ENCODE results near the gene NFKBIZ.

The NFKBIZ gene

DNA sequence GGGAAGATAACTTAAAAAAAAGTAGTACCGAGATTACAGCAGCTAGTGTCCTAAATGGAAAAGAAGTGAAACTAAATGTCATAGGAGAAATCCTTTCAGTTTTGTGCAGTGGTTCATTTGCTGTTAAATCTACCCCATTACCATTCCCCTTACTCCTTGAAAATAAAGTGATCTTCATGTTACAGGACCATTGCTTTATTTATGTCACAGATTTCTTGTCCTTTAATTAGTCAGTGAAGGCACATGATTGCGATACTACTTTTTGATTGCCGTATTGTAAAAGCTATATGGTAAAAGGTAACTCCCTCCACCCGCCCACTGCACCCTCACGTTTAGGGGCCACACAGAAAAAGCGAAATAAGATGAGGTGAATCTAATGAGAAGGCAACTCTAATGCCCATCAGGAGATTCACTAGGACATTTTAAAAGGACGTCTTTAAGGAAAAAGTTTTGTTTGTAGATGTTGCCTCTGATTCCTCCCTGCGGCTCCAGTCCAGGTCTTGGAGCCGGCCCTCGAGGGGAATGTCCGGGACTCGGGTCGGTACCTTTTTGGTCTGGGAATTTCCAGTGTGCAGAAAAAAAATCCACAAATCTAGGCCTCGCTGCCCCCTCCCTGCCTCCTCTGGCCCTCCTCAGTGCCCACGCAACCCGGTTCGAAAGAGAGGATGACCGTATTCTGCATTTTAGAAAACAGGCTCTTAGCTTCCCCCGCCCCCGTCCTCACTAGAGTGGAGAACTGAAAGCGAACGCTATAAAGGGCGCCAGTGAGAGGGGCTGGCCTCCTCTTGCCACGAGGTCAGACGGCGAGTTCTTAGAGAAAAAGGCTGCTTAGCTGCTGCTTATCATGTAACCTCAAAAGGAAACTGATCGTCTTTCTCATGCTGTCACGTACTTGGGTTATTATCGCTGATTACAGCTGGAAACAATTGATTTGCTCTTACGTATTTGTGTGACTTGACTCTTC lies 21.8 kb upstream of the NFKBIZ start:
- H3K4me3 ChIP-seq (ENCODE audit: low read depth, low read length): peak overlapping the region; percentile 51
- TF ChIP-seq, protein P1, sequence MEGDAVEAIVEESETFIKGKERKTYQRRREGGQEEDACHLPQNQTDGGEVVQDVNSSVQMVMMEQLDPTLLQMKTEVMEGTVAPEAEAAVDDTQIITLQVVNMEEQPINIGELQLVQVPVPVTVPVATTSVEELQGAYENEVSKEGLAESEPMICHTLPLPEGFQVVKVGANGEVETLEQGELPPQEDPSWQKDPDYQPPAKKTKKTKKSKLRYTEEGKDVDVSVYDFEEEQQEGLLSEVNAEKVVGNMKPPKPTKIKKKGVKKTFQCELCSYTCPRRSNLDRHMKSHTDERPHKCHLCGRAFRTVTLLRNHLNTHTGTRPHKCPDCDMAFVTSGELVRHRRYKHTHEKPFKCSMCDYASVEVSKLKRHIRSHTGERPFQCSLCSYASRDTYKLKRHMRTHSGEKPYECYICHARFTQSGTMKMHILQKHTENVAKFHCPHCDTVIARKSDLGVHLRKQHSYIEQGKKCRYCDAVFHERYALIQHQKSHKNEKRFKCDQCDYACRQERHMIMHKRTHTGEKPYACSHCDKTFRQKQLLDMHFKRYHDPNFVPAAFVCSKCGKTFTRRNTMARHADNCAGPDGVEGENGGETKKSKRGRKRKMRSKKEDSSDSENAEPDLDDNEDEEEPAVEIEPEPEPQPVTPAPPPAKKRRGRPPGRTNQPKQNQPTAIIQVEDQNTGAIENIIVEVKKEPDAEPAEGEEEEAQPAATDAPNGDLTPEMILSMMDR (IDR thresholded peaks at IDR 0.05; ENCODE audit: low read depth, low read length): no peak
- TF ChIP-seq POLR2A (IDR thresholded peaks at IDR 0.05; ENCODE audit: extremely low read depth, insufficient read length) (no peak), MYC (IDR thresholded peaks at IDR 0.05; ENCODE audit: low read depth, low read length) (no peak)
- TF ChIP-seq, protein P2, sequence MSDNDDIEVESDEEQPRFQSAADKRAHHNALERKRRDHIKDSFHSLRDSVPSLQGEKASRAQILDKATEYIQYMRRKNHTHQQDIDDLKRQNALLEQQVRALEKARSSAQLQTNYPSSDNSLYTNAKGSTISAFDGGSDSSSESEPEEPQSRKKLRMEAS (IDR thresholded peaks at IDR 0.05; ENCODE audit: low read depth, low read length): no peak
- peak; percentile 75 for DNase-seq (ENCODE audit: low read depth)

DNA sequence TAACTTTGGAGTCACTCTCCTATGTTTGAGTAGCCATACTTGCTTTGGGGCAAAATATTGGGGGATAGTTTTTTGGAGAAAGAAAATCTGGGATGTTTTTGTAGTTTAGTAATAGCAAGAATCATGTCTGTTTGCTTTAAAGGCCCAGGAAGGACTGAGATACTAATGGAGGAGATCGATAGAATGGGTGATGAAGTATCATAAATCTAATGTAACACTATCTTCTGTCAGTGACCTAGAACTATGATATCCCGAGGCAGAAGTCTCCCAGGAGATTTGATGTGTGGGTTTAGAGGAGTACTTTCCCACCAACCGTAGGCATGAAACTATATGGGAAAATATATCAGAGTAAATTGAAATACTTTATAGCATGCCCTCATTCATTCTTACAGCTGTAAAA lies 21.0 kb upstream of the NFKBIZ start:
- H3K4me3 ChIP-seq (ENCODE audit: low read depth, low read length): peak overlapping the region; percentile 51
- DNase-seq (ENCODE audit: low read depth): no peak
- no peak for TF ChIP-seq POLR2A (IDR thresholded peaks at IDR 0.05; ENCODE audit: extremely low read depth, insufficient read length)

DNA sequence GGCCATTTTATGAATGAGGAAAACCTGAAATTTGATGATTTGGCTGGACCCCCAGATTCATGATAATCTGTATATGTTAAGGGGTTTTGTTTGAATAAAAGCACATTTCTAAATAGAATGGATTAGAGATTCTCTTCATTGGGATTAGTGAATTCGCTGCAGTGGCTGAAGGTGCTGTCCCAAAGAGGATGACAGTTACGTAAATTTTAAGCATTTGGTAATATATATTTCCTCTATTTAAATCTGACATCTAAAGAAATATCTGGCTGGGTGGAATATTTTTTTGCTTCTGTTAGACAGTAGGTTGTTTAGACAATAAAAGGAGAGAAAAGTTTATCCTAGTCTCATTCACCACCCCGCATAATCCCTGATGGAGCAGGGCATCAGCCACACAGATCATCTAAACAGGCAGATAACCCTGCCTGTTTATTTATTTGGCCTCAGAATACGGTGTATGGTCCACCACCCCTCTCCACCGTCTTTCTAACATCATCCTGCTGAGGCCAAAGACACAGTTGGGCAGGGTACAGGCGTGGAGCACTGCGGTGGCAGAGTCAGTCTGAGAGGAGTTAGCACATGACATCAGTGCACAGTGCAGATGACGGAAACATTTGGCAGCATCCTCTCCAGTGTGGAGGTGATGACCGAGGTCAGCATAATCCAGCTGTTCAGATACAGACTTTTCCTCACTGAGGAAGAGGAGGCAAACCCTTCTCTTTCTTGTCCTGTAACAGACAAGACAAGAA lies 20.4 kb upstream of the NFKBIZ start:
- TF ChIP-seq, protein P2 (IDR thresholded peaks at IDR 0.05; ENCODE audit: low read depth, low read length): no peak
- TF ChIP-seq, protein P1 (IDR thresholded peaks at IDR 0.05; ENCODE audit: low read depth, low read length): no peak
- no peak for TF ChIP-seq POLR2A (IDR thresholded peaks at IDR 0.05; ENCODE audit: extremely low read depth, insufficient read length)
- DNase-seq (ENCODE audit: low read depth): no peak
- no peak overlapping the region for H3K4me3 ChIP-seq (ENCODE audit: low read depth, low read length)

DNA sequence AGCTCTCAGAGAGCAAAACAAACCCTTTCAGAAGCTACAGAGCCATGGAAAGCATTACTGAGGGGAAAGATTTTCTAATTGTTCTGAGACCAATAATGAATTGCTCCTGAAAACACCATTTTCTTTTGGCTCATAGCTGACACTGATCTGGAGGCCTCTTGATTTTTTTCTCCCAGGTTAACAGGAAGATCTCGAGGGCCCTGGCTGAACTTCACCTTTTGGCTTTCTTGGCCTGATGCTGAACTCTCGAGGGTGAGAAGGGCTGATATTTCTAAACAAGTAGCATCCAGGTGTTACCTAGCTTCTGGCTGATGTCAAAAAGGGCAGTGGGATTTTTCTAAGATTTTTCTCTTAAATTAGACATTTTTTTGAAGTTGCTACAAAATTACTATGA lies 19.9 kb upstream of the NFKBIZ start:
- no peak for DNase-seq (ENCODE audit: low read depth)
- TF ChIP-seq MYC (IDR thresholded peaks at IDR 0.05; ENCODE audit: low read depth, low read length) (no peak), POLR2A (IDR thresholded peaks at IDR 0.05; ENCODE audit: extremely low read depth, insufficient read length) (no peak)
- TF ChIP-seq, protein P2 (IDR thresholded peaks at IDR 0.05; ENCODE audit: low read depth, low read length): no peak
- TF ChIP-seq, protein P1 (IDR thresholded peaks at IDR 0.05; ENCODE audit: low read depth, low read length): no peak
- H3K4me3 ChIP-seq (ENCODE audit: low read depth, low read length): no peak overlapping the region

DNA sequence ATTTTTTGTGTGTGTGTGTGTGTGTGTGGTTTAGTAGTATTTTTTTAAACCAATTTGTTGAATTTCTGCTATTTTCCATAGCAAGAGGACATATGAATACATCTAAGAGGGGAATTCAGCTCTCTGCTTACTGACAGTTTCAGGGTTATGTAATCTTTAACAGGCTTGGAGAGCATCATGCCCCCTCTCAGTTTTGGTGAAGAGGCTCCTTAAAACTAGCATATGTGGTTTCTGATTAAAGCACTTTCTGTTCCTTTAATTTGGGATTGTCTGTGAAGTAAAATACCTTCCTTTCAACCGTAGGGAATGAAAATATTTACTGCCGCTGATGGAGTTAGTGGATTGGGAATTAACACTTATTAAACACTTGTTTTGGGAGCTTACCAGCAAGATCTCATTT lies 19.4 kb upstream of the NFKBIZ start:
- DNase-seq (ENCODE audit: low read depth): no peak
- H3K4me3 ChIP-seq (ENCODE audit: low read depth, low read length): no peak overlapping the region
- TF ChIP-seq POLR2A (IDR thresholded peaks at IDR 0.05; ENCODE audit: extremely low read depth, insufficient read length): no peak
- TF ChIP-seq, protein P2 (IDR thresholded peaks at IDR 0.05; ENCODE audit: low read depth, low read length): no peak
- no peak for TF ChIP-seq MYC (IDR thresholded peaks at IDR 0.05; ENCODE audit: low read depth, low read length)
- TF ChIP-seq, protein P1 (IDR thresholded peaks at IDR 0.05; ENCODE audit: low read depth, low read length): no peak

DNA sequence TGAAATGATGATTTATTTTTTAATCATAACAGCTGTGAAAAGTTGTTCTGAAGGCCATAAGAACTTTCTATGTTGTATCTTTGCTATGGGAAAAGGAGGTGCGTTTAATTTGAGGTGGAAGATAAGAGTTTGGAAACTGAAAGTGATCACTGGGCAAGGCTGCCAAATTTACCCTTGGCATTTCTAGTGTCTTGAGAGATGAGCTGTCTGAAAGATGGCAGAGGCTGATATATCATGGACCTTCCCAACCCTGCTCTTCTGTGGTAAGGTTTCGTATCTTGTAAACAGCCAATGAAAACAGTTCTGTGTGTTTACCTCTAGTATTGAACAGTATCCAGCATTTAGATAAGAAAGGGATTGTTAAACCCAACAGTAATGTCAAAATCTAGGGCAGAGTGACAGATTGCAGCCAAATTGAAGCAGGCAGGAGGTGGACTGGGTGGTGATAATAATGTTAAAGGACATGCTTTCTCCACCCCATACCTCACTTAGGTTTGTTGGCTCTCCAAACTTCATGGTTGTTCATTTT lies 15.8 kb upstream of the NFKBIZ start:
- DNase-seq (ENCODE audit: low read depth): no peak
- TF ChIP-seq, protein P2 (IDR thresholded peaks at IDR 0.05; ENCODE audit: low read depth, low read length): no peak
- TF ChIP-seq MYC (IDR thresholded peaks at IDR 0.05; ENCODE audit: low read depth, low read length): no peak
- no peak overlapping the region for H3K4me3 ChIP-seq (ENCODE audit: low read depth, low read length)
